ENCODE data around the gene SGMS1.

DNA sequence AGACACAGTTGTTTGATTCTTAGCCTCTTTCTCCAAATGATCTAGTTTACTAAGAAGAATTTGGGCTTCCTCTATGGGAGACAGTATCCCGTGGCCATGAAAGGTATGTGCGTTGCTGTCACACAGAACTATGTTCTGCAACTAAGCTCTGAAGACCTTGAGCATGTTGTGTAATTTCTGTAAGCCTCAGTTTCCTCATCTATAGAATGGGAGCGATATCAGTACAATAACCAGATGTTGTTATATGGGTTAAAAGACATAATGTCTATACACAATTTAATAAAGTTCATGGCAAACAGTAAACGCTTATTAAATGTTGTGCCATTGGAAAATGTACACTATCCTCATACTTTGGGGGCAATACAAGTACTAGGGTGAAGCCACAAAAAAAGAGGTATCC lies 187.0 kb downstream of the SGMS1 start:
- TF ChIP-seq, protein P1, sequence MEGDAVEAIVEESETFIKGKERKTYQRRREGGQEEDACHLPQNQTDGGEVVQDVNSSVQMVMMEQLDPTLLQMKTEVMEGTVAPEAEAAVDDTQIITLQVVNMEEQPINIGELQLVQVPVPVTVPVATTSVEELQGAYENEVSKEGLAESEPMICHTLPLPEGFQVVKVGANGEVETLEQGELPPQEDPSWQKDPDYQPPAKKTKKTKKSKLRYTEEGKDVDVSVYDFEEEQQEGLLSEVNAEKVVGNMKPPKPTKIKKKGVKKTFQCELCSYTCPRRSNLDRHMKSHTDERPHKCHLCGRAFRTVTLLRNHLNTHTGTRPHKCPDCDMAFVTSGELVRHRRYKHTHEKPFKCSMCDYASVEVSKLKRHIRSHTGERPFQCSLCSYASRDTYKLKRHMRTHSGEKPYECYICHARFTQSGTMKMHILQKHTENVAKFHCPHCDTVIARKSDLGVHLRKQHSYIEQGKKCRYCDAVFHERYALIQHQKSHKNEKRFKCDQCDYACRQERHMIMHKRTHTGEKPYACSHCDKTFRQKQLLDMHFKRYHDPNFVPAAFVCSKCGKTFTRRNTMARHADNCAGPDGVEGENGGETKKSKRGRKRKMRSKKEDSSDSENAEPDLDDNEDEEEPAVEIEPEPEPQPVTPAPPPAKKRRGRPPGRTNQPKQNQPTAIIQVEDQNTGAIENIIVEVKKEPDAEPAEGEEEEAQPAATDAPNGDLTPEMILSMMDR (IDR thresholded peaks at IDR 0.05) = no peak
- TF ChIP-seq EZH2 (IDR thresholded peaks at IDR 0.05) = no peak
- TF ChIP-seq EZH2phosphoT487 (IDR thresholded peaks at IDR 0.05) = no peak

Data from neural progenitor cell (in vitro differentiated cells).